Nephron (organoid): ENCODE results near the gene TSKU.
A peak's percentile ranks its signal among the peaks of the same experiment; 100 is the strongest.

ENCODE experiments used
- H3K27ac Mint-ChIP-seq, 3 experiments: 2 replicates each; pipeline ENCODE4 v1.8.0; 2020; ENCODE audit warnings: mixed read lengths in 3 of 3, mild to moderate bottlenecking in 2 of 3, moderate library complexity in 1 of 3
- H3K27me3 Mint-ChIP-seq: 2 replicates; pipeline ENCODE4 v1.8.0; 2021; ENCODE audit warnings: low read depth, mild to moderate bottlenecking, moderate library complexity, mixed read lengths
- H3K36me3 Mint-ChIP-seq: 2 replicates; pipeline ENCODE4 v1.8.0; 2020; ENCODE audit warnings: low read depth, mixed read lengths
- H3K4me1 Mint-ChIP-seq: 2 replicates; pipeline ENCODE4 v1.8.0; 2020; ENCODE audit warnings: mixed read lengths
- H3K4me3 Mint-ChIP-seq, 3 experiments: 2 replicates each; pipeline ENCODE4 v1.8.0; 2020; ENCODE audit warnings: mild to moderate bottlenecking in 3 of 3, mixed read lengths in 3 of 3, moderate library complexity in 2 of 3
- H3K9me3 Mint-ChIP-seq: 2 replicates; pipeline ENCODE4 v1.8.0; 2020; ENCODE audit warnings: mixed read lengths
- CTCF ChIP-seq, 3 experiments: fragments of 200-600 bp; sonication (generic); IDR thresholded peaks; one replicate each; pipeline ENCODE4 v1.5.0; 2021; ENCODE audit warnings: antibody characterized with exemption in 3 of 3; ENCODE audit not compliant: unreplicated experiment in 3 of 3

Gene TSKU

GRCh38 chr11:76798202-76798581 is 15.0 kb downstream of the TSKU start:
- H3K27ac Mint-ChIP-seq: no peak overlapping the region
- peaks cover 9% of the 10 kb centered on the region for H3K4me1 Mint-ChIP-seq
- H3K36me3 Mint-ChIP-seq: peaks cover 10% of the 10 kb centered on the region

DNA sequence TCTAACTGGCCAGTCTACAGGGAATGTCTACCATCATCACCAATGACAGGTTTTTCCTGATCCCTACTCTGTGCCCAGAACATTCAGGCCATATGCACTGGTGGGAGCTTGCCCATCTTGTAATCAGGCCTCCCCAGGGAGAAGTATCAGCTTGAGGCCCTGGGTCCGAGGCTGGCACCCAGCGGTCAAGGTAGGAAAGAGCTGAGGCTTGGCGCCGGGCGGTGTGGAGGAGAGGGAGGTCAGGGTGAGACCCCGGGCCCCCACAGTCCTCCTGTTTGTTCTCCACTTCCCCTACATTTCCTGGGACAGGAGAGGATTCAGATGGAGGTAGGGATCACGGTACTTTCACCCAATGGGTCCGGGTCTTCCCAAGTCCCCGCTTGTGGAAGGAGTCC is 15.5 kb downstream of the TSKU start:
- Mint-ChIP-seq H3K27me3 (peaks cover 6% of the 10 kb centered on the region), H3K9me3 (no peaks in the 10 kb centered on the region), H3K27ac (no peak overlapping the region), H3K4me3 (peak overlapping the region; percentile 13 to 47 (median 34)), H3K36me3 (peaks cover 10% of the 10 kb centered on the region), H3K4me1 (peaks cover 5% of the 10 kb centered on the region)
- no peak for TF ChIP-seq CTCF (IDR thresholded peaks at IDR 0.05; ENCODE audit: unreplicated experiment in 3 of 3)

More at GRCh38 chr11:76798202-76798581, 15.0 kb downstream of the TSKU start:
- TF ChIP-seq CTCF (IDR thresholded peaks at IDR 0.05; ENCODE audit: unreplicated experiment in 3 of 3): no peak
- peaks cover 1% of the 10 kb centered on the region for H3K27me3 Mint-ChIP-seq
- peak overlapping the region in 1 of 3 experiments; percentile 4 for H3K4me3 Mint-ChIP-seq
- H3K9me3 Mint-ChIP-seq: no peaks in the 10 kb centered on the region

- H3K9me3 Mint-ChIP-seq: no peaks in the 10 kb centered on the region
- H3K36me3 Mint-ChIP-seq: peaks cover 10% of the 10 kb centered on the region
- no peak overlapping the region for H3K27ac Mint-ChIP-seq
These were observed 16.1 kb downstream of the TSKU start for GRCh38 chr11:76799066-76799804.

DNA sequence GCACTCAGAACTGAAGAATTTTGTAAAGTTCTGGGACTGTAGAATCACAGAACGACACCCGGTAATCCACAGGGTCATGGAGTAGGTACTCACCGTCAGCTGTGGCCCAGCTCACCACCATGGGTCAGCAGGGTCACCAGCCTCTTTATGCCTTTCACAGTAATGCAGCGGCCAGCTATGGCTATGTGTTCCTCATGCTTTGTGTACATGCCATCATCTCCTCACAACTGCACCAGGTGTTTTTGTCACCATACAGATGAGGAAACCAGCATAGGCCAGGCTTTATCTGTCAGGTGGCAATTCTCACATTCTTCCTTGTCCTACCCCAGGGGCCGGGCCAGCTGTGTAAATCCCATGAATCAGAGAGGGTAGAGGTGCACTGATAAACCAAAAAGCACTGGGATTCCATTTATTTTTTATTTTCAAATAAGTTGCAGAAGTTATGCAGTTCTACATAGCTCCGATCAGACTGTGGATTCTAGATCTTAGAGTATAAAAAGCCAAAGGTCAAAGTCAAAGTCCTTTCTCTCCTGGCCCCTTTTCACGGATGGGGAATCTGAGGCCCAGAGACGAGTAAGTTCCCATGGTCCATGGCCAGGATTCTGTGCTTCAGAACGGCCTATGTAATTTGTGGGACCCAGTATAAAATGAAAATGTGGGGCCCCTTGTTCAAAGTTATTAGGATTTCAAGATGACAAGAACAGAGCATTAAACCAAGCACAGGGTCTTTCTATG is 17.5 kb downstream of the TSKU start:
- Mint-ChIP-seq H3K9me3 (no peaks in the 10 kb centered on the region), H3K4me1 (no peaks in the 10 kb centered on the region), H3K27me3 (peaks cover 9% of the 10 kb centered on the region), H3K4me3 (no peak overlapping the region), H3K36me3 (peaks cover 7% of the 10 kb centered on the region), H3K27ac (no peak overlapping the region)
- no peak for TF ChIP-seq CTCF (IDR thresholded peaks at IDR 0.05; ENCODE audit: unreplicated experiment in 3 of 3)

More at GRCh38 chr11:76799066-76799804, 16.1 kb downstream of the TSKU start:
- Mint-ChIP-seq H3K4me3 (peak overlapping the region; percentile 13 to 47 (median 34)), H3K4me1 (peaks cover 4% of the 10 kb centered on the region), H3K27me3 (peaks cover 9% of the 10 kb centered on the region)
- TF ChIP-seq CTCF (IDR thresholded peaks at IDR 0.05; ENCODE audit: unreplicated experiment in 3 of 3): peak; percentile 92 to 95 (median 93)

GRCh38 chr11:76801225-76801624 is 18.1 kb downstream of the TSKU start:
- H3K4me1 Mint-ChIP-seq: no peaks in the 10 kb centered on the region

More at GRCh38 chr11:76801225-76801624, 18.1 kb downstream of the TSKU start:
- Mint-ChIP-seq H3K27me3 (peaks cover 11% of the 10 kb centered on the region), H3K36me3 (peaks cover 4% of the 10 kb centered on the region), H3K9me3 (no peaks in the 10 kb centered on the region), H3K4me3 (no peak overlapping the region), H3K27ac (no peak overlapping the region)
- TF ChIP-seq CTCF (IDR thresholded peaks at IDR 0.05; ENCODE audit: unreplicated experiment in 3 of 3): no peak
